Left forelimb (tissue), 1 donor: ENCODE measurements around the gene ING1.
"Not testable (repeated sequence)": the region's sequence is repeated elsewhere in the genome, so short reads cannot be mapped to it uniquely, and the experiment has no call there.

Experiments used
- DNase-seq: peaks from one replicate; pipeline ENCODE4 v3.0.0-alpha.2; 2018; ENCODE audit warnings: low spot score

The ING1 gene

GRCh38 chr13:110695774-110696173 is 17.7 kb upstream of the ING1 start:
- not testable (repeated sequence) for DNase-seq

GRCh38 chr13:110696776-110697175 is 16.7 kb upstream of the ING1 start:
- DNase-seq = no peak

- DNase-seq = no peak
Observed at GRCh38 chr13:110697842-110698241, 15.7 kb upstream of the ING1 start.

- DNase-seq = no peak
Observed at GRCh38 chr13:110698689-110699088, 14.8 kb upstream of the ING1 start.

GRCh38 chr13:110699148-110700145 is 14.1 kb upstream of the ING1 start:
- DNase-seq = no peak

GRCh38 chr13:110700186-110700585 is 13.3 kb upstream of the ING1 start:
- no peak for DNase-seq

GRCh38 chr13:110700641-110701040 is 12.9 kb upstream of the ING1 start:
- DNase-seq = no peak

- DNase-seq = not testable (repeated sequence)
Observed at GRCh38 chr13:110701061-110701460, 12.4 kb upstream of the ING1 start.

GRCh38 chr13:110702089-110702488 is 11.4 kb upstream of the ING1 start:
- no peak for DNase-seq

- DNase-seq = no peak
Observed at GRCh38 chr13:110702591-110703526, 10.6 kb upstream of the ING1 start.

GRCh38 chr13:110705356-110705825 is 8.1 kb upstream of the ING1 start:
- DNase-seq = no peak

- DNase-seq = peak; percentile 97
Observed at GRCh38 chr13:110705826-110706569, 7.5 kb upstream of the ING1 start, which contains the start of gene CARS2. Gene CARS2 (minus strand): TSS chr13:110706116. CDS start chr13:110706093, 23 bp downstream.

GRCh38 chr13:110706570-110707372 is 6.7 kb upstream of the ING1 start:
- DNase-seq = no peak

GRCh38 chr13:110712081-110712848 is 1.2 kb upstream of the ING1 start:
- DNase-seq = peak; percentile 95

- DNase-seq = peak; percentile 100
Observed at GRCh38 chr13:110712849-110713641, 455 bp upstream of the ING1 start.

GRCh38 chr13:110713981-110714796 is 689 bp downstream of the ING1 start:
- DNase-seq = peak; percentile 75

- peak; percentile 82 for DNase-seq
Observed at GRCh38 chr13:110714797-110715394, 1.4 kb downstream of the ING1 start.
